DMS 273 (cell line): ENCODE measurements around the gene PTPRG.

ENCODE experiments used
- DNase-seq: peaks from one replicate; lab custom pipeline; 2025; ENCODE audit not compliant: unreplicated experiment; lab: John Stamatoyannopoulos, UW

PTPRG gene

GRCh38 chr3:62084558-62084957 is 523.2 kb downstream of the PTPRG start:
- peak; percentile 51 for DNase-seq

GRCh38 chr3:62088472-62089104 is 527.2 kb downstream of the PTPRG start:
- DNase-seq = no peak

GRCh38 chr3:62090066-62090465 is 528.7 kb downstream of the PTPRG start:
- no peak for DNase-seq

GRCh38 chr3:62090519-62090918 is 529.1 kb downstream of the PTPRG start:
- DNase-seq = no peak

GRCh38 chr3:62093025-62093424 is 531.7 kb downstream of the PTPRG start:
- DNase-seq = no peak

- no peak for DNase-seq
These were observed 533.1 kb downstream of the PTPRG start for GRCh38 chr3:62094461-62094860.

- no peak for DNase-seq
These were observed 533.7 kb downstream of the PTPRG start for GRCh38 chr3:62095080-62095479.

- no peak for DNase-seq
These were observed 534.4 kb downstream of the PTPRG start for GRCh38 chr3:62095756-62096155.

GRCh38 chr3:62096521-62096920 is 535.1 kb downstream of the PTPRG start:
- no peak for DNase-seq

- DNase-seq = no peak
These were observed 535.8 kb downstream of the PTPRG start for GRCh38 chr3:62097121-62097520.

GRCh38 chr3:62098646-62099365 is 537.4 kb downstream of the PTPRG start:
- DNase-seq = peak; percentile 8

- DNase-seq = peak; percentile 68
These were observed 539.1 kb downstream of the PTPRG start for GRCh38 chr3:62100282-62100989.

GRCh38 chr3:62101488-62101887 is 540.1 kb downstream of the PTPRG start:
- DNase-seq = no peak

GRCh38 chr3:62103531-62103930 is 542.2 kb downstream of the PTPRG start:
- DNase-seq = peak; percentile 10

GRCh38 chr3:62109534-62109933 is 548.2 kb downstream of the PTPRG start:
- peak; percentile 36 for DNase-seq

- DNase-seq = no peak
These were observed 549.3 kb downstream of the PTPRG start for GRCh38 chr3:62110443-62111225.

- no peak for DNase-seq
These were observed 551.7 kb downstream of the PTPRG start for GRCh38 chr3:62113092-62113491.

GRCh38 chr3:62114763-62115162 is 553.4 kb downstream of the PTPRG start:
- no peak for DNase-seq

GRCh38 chr3:62117903-62118548 is 556.7 kb downstream of the PTPRG start:
- DNase-seq = no peak

- no peak for DNase-seq
These were observed 557.8 kb downstream of the PTPRG start for GRCh38 chr3:62119139-62119538.

- DNase-seq = no peak
These were observed 561.4 kb downstream of the PTPRG start for GRCh38 chr3:62122819-62123218.
